Natural killer cell (primary cell): Measurements from ENCODE around the gene ENTPD7. TPM values are rescaled to one million over a fixed set of nuclear protein-coding genes. Genes with fewer than 3 reads are reported as not detected.

Experiments used
- ATAC-seq, 3 donors: fragments of 150-1000 bp in 2 of 3; fragments of 200-7000 bp in 1 of 3; cut with Tn5 transposase; 1 replicate in 1 of 3; 2 replicates in 2 of 3; pipeline ENCODE4 v1.10.0; 2021; ENCODE audit warnings: mild to moderate bottlenecking in 2 of 3, moderate library complexity in 2 of 3
- DNase-seq, 2 donors: peaks; one replicate each; pipeline versions ENCODE4 v3.0.0 to v3.0.0-alpha.2; 2013 to 2021; ENCODE audit warnings: mixed read lengths in 1 of 2
- H3K27ac ChIP-seq: one replicate; pipeline ENCODE4 v1.5.1; 2013; ENCODE audit warnings: mild to moderate bottlenecking, low read length
- H3K27me3 ChIP-seq: one replicate; pipeline ENCODE4 v1.6.1; 2013; ENCODE audit warnings: low read length; ENCODE audit not compliant: control insufficient read depth, insufficient read depth
- H3K36me3 ChIP-seq: one replicate; pipeline ENCODE4 v1.6.1; 2013; ENCODE audit warnings: low read length; ENCODE audit not compliant: control insufficient read depth, insufficient read depth
- H3K4me1 ChIP-seq: one replicate; pipeline ENCODE4 v1.6.1; 2013; ENCODE audit warnings: low read length; ENCODE audit not compliant: control insufficient read depth, insufficient read depth
- H3K4me3 ChIP-seq: one replicate; pipeline ENCODE4 v1.5.1; 2013; ENCODE audit warnings: low read length
- H3K9me3 ChIP-seq: one replicate; pipeline ENCODE4 v1.6.1; 2013; ENCODE audit warnings: low read length; ENCODE audit not compliant: control insufficient read depth, insufficient read depth
- H3K27ac Mint-ChIP-seq, 2 donors: one replicate each; pipeline ENCODE4 v1.8.0; 2022; ENCODE audit warnings: mild to moderate bottlenecking in 2 of 2, mixed read lengths in 2 of 2, moderate library complexity in 1 of 2
- H3K27me3 Mint-ChIP-seq, 2 donors: one replicate each; pipeline ENCODE4 v1.8.0; 2022; ENCODE audit warnings: low read depth in 2 of 2, mixed read lengths in 2 of 2
- H3K36me3 Mint-ChIP-seq: one replicate; pipeline ENCODE4 v1.8.0; 2022; ENCODE audit warnings: mixed read lengths
- H3K4me1 Mint-ChIP-seq, 2 donors: one replicate each; pipeline ENCODE4 v1.8.0; 2022; ENCODE audit warnings: mixed read lengths in 2 of 2
- H3K4me3 Mint-ChIP-seq: one replicate; pipeline ENCODE4 v1.8.0; 2022; ENCODE audit warnings: mild to moderate bottlenecking, moderate library complexity, mixed read lengths
- H3K9me3 Mint-ChIP-seq, 2 donors: one replicate each; pipeline ENCODE4 v1.8.0; 2022; ENCODE audit warnings: mixed read lengths in 2 of 2
- WGBS: methylation state at CpG from one replicate; pipeline ENCODE4 v1.1.7; 2013; ENCODE audit warnings: missing lambda C conversion rate; ENCODE audit not compliant: insufficient coverage; 5-methylcytosine and 5-hydroxymethylcytosine counted together
- intact Hi-C: fragments of 100-400 bp; cut with micrococcal nuclease; formaldehyde crosslinking; loops from one replicate; pipeline ENCODE4 v1.14.2; 2022
- total RNA-seq, 4 donors: library from RNA; stranded (reverse); fragments of 120-200 nt in 1 of 4; gene quantifications; one replicate each; pipeline versions ENCODE4 v1.2.3 to v1.2.4, GENCODE V29; 2013 to 2022
- TF ChIP-seq, protein P1 (sequence below): fragments of 200-600 bp; IDR thresholded peaks from one replicate; pipeline ENCODE4 v1.8.0; 2022; ENCODE audit warnings: antibody characterized with exemption

The ENTPD7 gene
- total RNA-seq, 3 donors from 2014 or later (not counting 1 experiment from before 2014, with no cell fraction given): 3.7 to 6.3 (median 5.6) TPM

DNA sequence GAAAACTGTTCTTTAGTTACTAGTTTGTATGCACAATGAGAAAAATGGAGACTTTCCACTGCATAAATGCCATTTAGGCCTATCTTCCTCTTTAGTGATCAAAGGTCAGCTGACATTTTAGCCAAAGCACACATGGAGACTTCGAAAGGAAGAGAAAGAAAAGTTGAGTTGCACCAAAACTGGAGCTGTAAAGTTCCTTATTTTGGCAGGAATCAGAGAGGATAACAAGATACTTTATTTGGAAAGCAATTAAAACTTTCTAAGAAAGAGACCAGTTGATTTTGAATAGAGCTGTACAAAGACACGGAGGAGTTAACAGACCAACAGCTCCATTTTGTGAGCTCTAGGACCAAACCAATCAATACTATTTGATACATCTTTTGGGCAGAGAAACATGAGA is 14.2 kb downstream of the ENTPD7 start:
- no peaks in the 10 kb centered on the region for H3K9me3 ChIP-seq

DNA sequence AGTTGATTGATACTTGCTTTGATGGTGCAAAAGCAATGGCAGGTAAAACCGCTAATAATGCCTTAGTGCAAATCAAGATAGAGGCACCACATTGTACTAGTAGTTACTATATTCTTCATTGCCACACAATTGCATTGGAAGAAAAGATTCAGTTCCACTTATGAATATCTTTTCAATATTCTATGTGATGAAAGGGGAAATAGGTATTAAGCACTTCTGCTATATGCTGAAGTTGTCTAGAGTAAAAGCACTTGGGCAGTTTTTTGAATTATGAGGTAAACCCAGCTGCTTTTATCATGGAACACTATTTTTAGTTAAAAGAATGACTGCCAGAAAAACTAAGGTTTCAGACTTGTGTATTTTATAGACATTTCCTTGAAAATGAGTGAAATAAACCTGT is 15.5 kb downstream of the ENTPD7 start:
- H3K27me3 ChIP-seq: no peaks in the 10 kb centered on the region
- no peak overlapping the region for H3K4me3 Mint-ChIP-seq
- TF ChIP-seq, protein P1, sequence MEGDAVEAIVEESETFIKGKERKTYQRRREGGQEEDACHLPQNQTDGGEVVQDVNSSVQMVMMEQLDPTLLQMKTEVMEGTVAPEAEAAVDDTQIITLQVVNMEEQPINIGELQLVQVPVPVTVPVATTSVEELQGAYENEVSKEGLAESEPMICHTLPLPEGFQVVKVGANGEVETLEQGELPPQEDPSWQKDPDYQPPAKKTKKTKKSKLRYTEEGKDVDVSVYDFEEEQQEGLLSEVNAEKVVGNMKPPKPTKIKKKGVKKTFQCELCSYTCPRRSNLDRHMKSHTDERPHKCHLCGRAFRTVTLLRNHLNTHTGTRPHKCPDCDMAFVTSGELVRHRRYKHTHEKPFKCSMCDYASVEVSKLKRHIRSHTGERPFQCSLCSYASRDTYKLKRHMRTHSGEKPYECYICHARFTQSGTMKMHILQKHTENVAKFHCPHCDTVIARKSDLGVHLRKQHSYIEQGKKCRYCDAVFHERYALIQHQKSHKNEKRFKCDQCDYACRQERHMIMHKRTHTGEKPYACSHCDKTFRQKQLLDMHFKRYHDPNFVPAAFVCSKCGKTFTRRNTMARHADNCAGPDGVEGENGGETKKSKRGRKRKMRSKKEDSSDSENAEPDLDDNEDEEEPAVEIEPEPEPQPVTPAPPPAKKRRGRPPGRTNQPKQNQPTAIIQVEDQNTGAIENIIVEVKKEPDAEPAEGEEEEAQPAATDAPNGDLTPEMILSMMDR: no peak
- H3K9me3 ChIP-seq: no peaks in the 10 kb centered on the region
- H3K27me3 Mint-ChIP-seq: no peaks in the 10 kb centered on the region
- H3K27ac ChIP-seq: no peak overlapping the region
- no peak for ATAC-seq
- no peaks in the 10 kb centered on the region for H3K9me3 Mint-ChIP-seq
- no peak for DNase-seq
- no peaks in the 10 kb centered on the region for H3K4me1 Mint-ChIP-seq
- intact Hi-C loops: no loop called here
- no peak overlapping the region for H3K27ac Mint-ChIP-seq
- no CpG with 5 or more reads among the region's 1 CpG for WGBS
- no peaks in the 10 kb centered on the region for H3K36me3 Mint-ChIP-seq
- peaks cover 2% of the 10 kb centered on the region for H3K36me3 ChIP-seq
- no peak overlapping the region for H3K4me3 ChIP-seq
- H3K4me1 ChIP-seq: no peaks in the 10 kb centered on the region

More for the DNA sequence above, 14.2 kb downstream of the ENTPD7 start:
- Mint-ChIP-seq H3K4me3 (no peak overlapping the region), H3K27ac (no peak overlapping the region), H3K9me3 (no peaks in the 10 kb centered on the region), H3K27me3 (no peaks in the 10 kb centered on the region), H3K36me3 (no peaks in the 10 kb centered on the region), H3K4me1 (no peaks in the 10 kb centered on the region)
- DNase-seq: no peak
- no peaks in the 10 kb centered on the region for H3K27me3 ChIP-seq
- no peak overlapping the region for H3K4me3 ChIP-seq
- TF ChIP-seq, protein P1: no peak
- intact Hi-C loops: no loop called here
- 0% methylated on average over 1 of the region's 2 CpGs for WGBS
- no peak overlapping the region for H3K27ac ChIP-seq
- no peaks in the 10 kb centered on the region for H3K4me1 ChIP-seq
- no peak for ATAC-seq
- peaks cover 2% of the 10 kb centered on the region for H3K36me3 ChIP-seq

DNA sequence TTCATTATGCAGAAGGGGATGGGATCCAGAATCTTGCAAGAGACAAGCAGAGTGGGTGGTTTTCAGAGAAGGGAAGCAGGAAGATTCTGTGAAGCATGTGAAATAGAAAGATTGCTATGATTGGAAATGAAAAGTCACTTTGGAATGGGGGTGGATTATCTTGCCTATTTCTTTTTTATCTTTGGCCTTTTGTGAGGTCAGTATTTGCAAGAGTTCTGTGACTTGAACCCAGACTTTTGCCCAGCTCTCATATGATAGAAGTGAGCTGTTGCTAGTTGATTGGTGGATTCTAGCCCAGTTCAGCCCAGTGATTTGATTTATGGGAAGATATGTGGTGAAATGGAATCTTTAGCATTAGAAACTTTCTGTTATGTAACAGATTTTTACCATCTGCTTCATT is 17.1 kb downstream of the ENTPD7 start:
- Mint-ChIP-seq H3K27ac (no peak overlapping the region), H3K4me1 (no peaks in the 10 kb centered on the region), H3K9me3 (no peaks in the 10 kb centered on the region), H3K27me3 (no peaks in the 10 kb centered on the region), H3K36me3 (no peaks in the 10 kb centered on the region), H3K4me3 (no peak overlapping the region)
- H3K4me3 ChIP-seq: no peak overlapping the region
- H3K27ac ChIP-seq: no peak overlapping the region
- no peaks in the 10 kb centered on the region for H3K9me3 ChIP-seq
- DNase-seq: no peak
- intact Hi-C loops: no loop called here
- TF ChIP-seq, protein P1: no peak
- H3K36me3 ChIP-seq: peaks cover 12% of the 10 kb centered on the region
- H3K4me1 ChIP-seq: no peaks in the 10 kb centered on the region
- ATAC-seq: no peak
- no peaks in the 10 kb centered on the region for H3K27me3 ChIP-seq

DNA sequence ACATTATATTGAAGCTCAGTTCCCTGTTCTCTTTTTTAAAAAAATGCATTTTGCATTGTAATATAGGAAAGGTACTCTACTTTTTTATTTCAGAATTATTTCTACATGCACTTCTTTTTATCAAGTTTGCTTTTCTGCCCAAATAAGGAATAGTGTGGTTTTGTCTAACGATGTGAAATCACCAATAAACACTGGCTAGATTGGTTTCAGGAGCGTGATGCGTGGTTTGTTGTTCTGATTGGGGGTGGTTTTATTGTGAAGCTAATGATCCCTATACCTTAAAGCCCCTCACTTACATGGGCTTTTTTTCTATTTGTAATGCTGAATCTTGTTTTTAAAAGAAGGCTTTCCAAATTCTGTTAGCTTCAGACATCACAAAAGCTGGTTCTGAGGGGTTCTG is 17.6 kb downstream of the ENTPD7 start:
- Histone ChIP-seq H3K36me3 (peaks cover 12% of the 10 kb centered on the region), H3K27me3 (no peaks in the 10 kb centered on the region), H3K4me3 (no peak overlapping the region), H3K27ac (no peak overlapping the region), H3K9me3 (no peaks in the 10 kb centered on the region), H3K4me1 (no peaks in the 10 kb centered on the region)
- WGBS: 57% methylated on average over 3 of the region's 3 CpGs
- DNase-seq (no peak), ATAC-seq (no peak)
- no peak overlapping the region for H3K27ac Mint-ChIP-seq
- no peaks in the 10 kb centered on the region for H3K36me3 Mint-ChIP-seq
- no peaks in the 10 kb centered on the region for H3K9me3 Mint-ChIP-seq
- TF ChIP-seq, protein P1: no peak
- intact Hi-C loops: no loop called here
- H3K4me3 Mint-ChIP-seq: no peak overlapping the region
- no peaks in the 10 kb centered on the region for H3K4me1 Mint-ChIP-seq
- no peaks in the 10 kb centered on the region for H3K27me3 Mint-ChIP-seq
